BJ (cell line): ENCODE data around the gene CCDC57. TPM values are rescaled to one million over a fixed set of nuclear protein-coding genes. Genes with fewer than 3 reads are reported as not detected.

Experiments used
- CTCF ChIA-PET: fragments of 350-600 bp; formaldehyde crosslinking; extraction: SDS; loops from one replicate; lab custom pipeline; 2021; ENCODE audit warnings: antibody characterized with exemption, inconsistent platforms; lab: Yijun Ruan, JAX
- POLR2A ChIA-PET: fragments of 300-600 bp; sonication (Branson Sonifier 250); formaldehyde crosslinking; extraction: SDS; loops from one replicate; lab custom pipeline; 2021; ENCODE audit warnings: antibody characterized with exemption; lab: Charles Lee
- DNase-seq: peaks from one replicate; pipeline ENCODE4 v3.0.0-alpha.2; 2011; ENCODE audit warnings: low read depth
- H3K27me3 ChIP-seq: 2 replicates; pipeline ENCODE4 v1.6.0; 2011; ENCODE audit warnings: low read length; ENCODE audit not compliant: control insufficient read depth, insufficient read depth
- H3K36me3 ChIP-seq: 2 replicates; pipeline ENCODE4 v1.5.1; 2011; ENCODE audit warnings: low read length; ENCODE audit not compliant: control insufficient read depth, insufficient read depth
- H3K4me3 ChIP-seq: 2 replicates; pipeline ENCODE4 v1.5.1; 2011; ENCODE audit warnings: low read depth, mild to moderate bottlenecking, control low read depth, low read length
- CTCF ChIP-seq: IDR thresholded peaks from 2 replicates; pipeline ENCODE4 v1.5.1; 2011; ENCODE audit warnings: low read depth, mild to moderate bottlenecking, control low read depth, inconsistent platforms, low read length, moderate library complexity; ENCODE audit not compliant: insufficient read depth
- polyA plus RNA-seq: library from polyadenylated mRNA; depleted of rRNA; stranded (reverse); fragments of >200 nt; gene quantifications from 2 replicates; pipeline ENCODE4 v1.2.3, GENCODE V29; 2011

The CCDC57 gene
- polyA plus RNA-seq, 1 experiment = 15.4 TPM

DNA sequence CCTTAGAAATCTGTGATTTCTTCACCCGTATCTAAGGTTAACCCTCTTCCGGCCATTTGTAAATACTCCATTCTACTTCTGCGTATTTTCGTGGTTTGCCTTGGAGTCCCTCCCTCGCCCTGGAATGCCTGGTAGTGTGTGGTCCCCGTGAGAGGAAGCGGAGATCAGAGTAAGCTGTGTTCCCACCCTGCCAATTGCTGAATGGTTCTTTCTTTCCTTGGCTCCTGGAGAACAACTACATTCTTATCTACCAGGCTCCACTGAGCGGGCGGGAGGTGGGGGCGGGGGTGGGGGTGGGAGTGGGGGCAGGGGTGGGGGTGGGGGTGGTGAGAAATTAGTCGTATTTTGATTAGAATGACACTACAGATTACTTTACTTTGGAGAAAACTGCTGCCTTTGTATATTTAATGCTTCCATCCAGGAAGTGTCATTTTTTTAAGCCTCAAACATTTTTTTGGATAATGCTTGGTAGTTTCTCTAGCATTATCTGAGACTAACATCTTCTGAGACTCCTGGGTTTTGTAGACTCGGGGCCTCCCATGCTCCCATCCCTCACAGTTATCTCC lies 93.7 kb downstream of the CCDC57 start:
- no peak overlapping the region for H3K4me3 ChIP-seq
- no peak for TF ChIP-seq CTCF
- no peaks in the 10 kb centered on the region for H3K27me3 ChIP-seq
- ChIA-PET CTCF (interaction anchor here (0.6 to 1.5 kb wide), 5 partner anchors 13 to 36 kb away, joined by 3 to 6 read pairs (median 3); partner anchors contain the start of gene FASN), POLR2A (no interaction called here)
- no peak for DNase-seq
- H3K36me3 ChIP-seq = peaks cover 3% of the 10 kb centered on the region

- no peak overlapping the region for H3K4me3 ChIP-seq
- peaks cover 3% of the 10 kb centered on the region for H3K36me3 ChIP-seq
- TF ChIP-seq CTCF = no peak
- CTCF ChIA-PET = interaction anchor here (1.0 to 1.5 kb wide), 2 partner anchors 12 to 19 kb away, joined by 3 to 6 read pairs; no protein-coding TSS in a partner anchor
- H3K27me3 ChIP-seq = no peaks in the 10 kb centered on the region
- DNase-seq = no peak
- POLR2A ChIA-PET = no interaction called here
Observed at GRCh38 chr17:82118168-82118814, 94.4 kb downstream of the CCDC57 start.

DNA sequence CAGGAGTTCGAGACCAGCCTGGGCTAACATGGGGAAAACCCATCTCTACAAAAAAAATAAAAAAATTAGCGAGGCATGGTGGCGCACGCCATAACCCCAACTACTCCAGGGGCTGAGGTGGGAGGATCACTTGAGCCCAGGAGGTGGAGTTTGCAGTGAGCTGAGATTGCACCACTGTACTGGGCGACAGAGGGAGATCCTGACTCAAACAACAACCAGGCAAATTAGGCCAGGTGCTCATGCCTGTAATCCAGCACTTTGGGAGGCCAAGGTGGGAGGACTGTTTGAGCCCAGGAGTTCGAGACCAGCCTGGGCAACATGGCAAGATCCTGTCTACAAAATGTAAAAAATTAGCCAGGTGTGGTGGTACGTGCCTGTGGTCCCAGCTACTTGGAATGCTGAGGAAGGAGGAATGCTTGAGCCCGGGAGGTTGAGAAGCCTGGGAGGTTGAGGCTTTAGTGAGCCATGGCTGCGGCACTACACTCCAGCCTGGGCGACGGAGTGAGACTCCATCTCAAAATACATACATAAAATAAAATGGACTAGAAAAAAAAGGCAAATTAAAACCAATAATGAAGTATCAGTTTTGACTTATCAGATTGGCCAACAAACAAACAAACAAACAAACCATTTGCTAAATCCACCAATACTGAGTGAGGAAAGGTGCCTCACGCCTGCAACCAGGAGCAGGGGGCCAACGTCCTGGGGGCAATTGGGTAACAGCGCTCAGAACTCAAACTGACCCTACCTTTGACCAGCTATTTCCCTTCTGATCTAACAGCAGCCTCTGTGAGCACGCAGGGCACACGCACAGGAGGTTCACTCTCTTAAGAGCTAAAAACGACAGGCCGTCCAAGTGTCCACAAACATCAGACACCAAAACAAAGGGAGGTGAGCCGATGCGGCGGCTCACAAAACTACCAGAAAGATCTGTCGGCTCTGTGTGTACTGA lies 95.2 kb downstream of the CCDC57 start:
- no peaks in the 10 kb centered on the region for H3K27me3 ChIP-seq
- H3K4me3 ChIP-seq = no peak overlapping the region
- DNase-seq = no peak
- peaks cover 4% of the 10 kb centered on the region for H3K36me3 ChIP-seq
- TF ChIP-seq CTCF = no peak
- ChIA-PET CTCF (interaction anchor here (0.6 to 1.5 kb wide), 3 partner anchors 11 to 37 kb away, joined by 3 to 6 read pairs (median 3); no protein-coding TSS in a partner anchor), POLR2A (no interaction called here)

GRCh38 chr17:82116246-82116645 lies 96.4 kb downstream of the CCDC57 start:
- POLR2A ChIA-PET = no interaction called here
- TF ChIP-seq CTCF = no peak

More at GRCh38 chr17:82116246-82116645, 96.4 kb downstream of the CCDC57 start:
- no peak overlapping the region for H3K4me3 ChIP-seq
- H3K36me3 ChIP-seq = peaks cover 3% of the 10 kb centered on the region
- DNase-seq = no peak
- no peaks in the 10 kb centered on the region for H3K27me3 ChIP-seq
- CTCF ChIA-PET = interaction anchor here (1.2 kb wide), 1 partner anchor 38 kb away, joined by 3 read pairs; no protein-coding TSS in a partner anchor
